ENCODE measurements around the gene TAF4B.
"Not testable (repeated sequence)": the region's sequence is repeated elsewhere in the genome, so short reads cannot be mapped to it uniquely, and the experiment has no call there.

The TAF4B gene

GRCh38 chr18:26317398-26317797 lies 91.2 kb downstream of the TAF4B start:
- DNase-seq = no peak

GRCh38 chr18:26320686-26321085 lies 94.4 kb downstream of the TAF4B start:
- no peak for DNase-seq

GRCh38 chr18:26322890-26323653 lies 96.8 kb downstream of the TAF4B start:
- DNase-seq = no peak

- no peak for DNase-seq
Observed at GRCh38 chr18:26325771-26326170, 99.5 kb downstream of the TAF4B start.

- no peak for DNase-seq
Observed at GRCh38 chr18:26327062-26327461, 100.8 kb downstream of the TAF4B start.

- no peak for DNase-seq
Observed at GRCh38 chr18:26332991-26333390, 106.7 kb downstream of the TAF4B start.

- peak; percentile 52 for DNase-seq
Observed at GRCh38 chr18:26335156-26335555, 108.9 kb downstream of the TAF4B start.

- DNase-seq = peak; percentile 78
Observed at GRCh38 chr18:26335571-26336487, 109.6 kb downstream of the TAF4B start.

GRCh38 chr18:26336572-26336971 lies 110.3 kb downstream of the TAF4B start:
- DNase-seq = peak; percentile 15

- no peak for DNase-seq
Observed at GRCh38 chr18:26342646-26343045, 116.4 kb downstream of the TAF4B start.

- no peak for DNase-seq
Observed at GRCh38 chr18:26350961-26351360, 124.7 kb downstream of the TAF4B start.

GRCh38 chr18:26356045-26356785 lies 130.0 kb downstream of the TAF4B start:
- no peak for DNase-seq

- no peak for DNase-seq
Observed at GRCh38 chr18:26357960-26358359, 131.7 kb downstream of the TAF4B start.

- no peak for DNase-seq
Observed at GRCh38 chr18:26362021-26362420, 135.8 kb downstream of the TAF4B start.

- DNase-seq = no peak
Observed at GRCh38 chr18:26367425-26367824, 141.2 kb downstream of the TAF4B start.

GRCh38 chr18:26370037-26370436 lies 143.8 kb downstream of the TAF4B start:
- no peak for DNase-seq

- no peak for DNase-seq
Observed at GRCh38 chr18:26376105-26376504, 149.9 kb downstream of the TAF4B start.

- no peak for DNase-seq
Observed at GRCh38 chr18:26378701-26379100, 152.5 kb downstream of the TAF4B start.

- DNase-seq = not testable (repeated sequence)
Observed at GRCh38 chr18:26381555-26381954, 155.3 kb downstream of the TAF4B start.

GRCh38 chr18:26383454-26384270 lies 157.4 kb downstream of the TAF4B start:
- DNase-seq = peak; percentile 74

- peak; percentile 86 for DNase-seq
Observed at GRCh38 chr18:26386002-26386401, 159.8 kb downstream of the TAF4B start.

- no peak for DNase-seq
Observed at GRCh38 chr18:26386441-26386840, 160.2 kb downstream of the TAF4B start.
